Panc1 (cell line): ENCODE measurements around the gene SERPINF2. TPM values are rescaled to one million over a fixed set of nuclear protein-coding genes. Genes with fewer than 3 reads are reported as not detected.

ENCODE experiments used
- ATAC-seq: fragments of 200-7000 bp; cut with Tn5 transposase; 2 replicates; pipeline ENCODE4 v1.9.1; 2020; ENCODE audit warnings: mild to moderate bottlenecking, moderate library complexity
- BruUV-seq: library from RNA; stranded (reverse); fragments of 400-500 nt; replicated peaks from 2 replicates; lab custom pipeline; 2021; lab: Mats Ljungman, UMichigan
- CTCF ChIA-PET: fragments of 300-600 bp; sonication (Branson Sonifier 250); formaldehyde crosslinking; loops from one replicate; lab custom pipeline; 2022; ENCODE audit warnings: antibody characterized with exemption; lab: Charles Lee
- POLR2A ChIA-PET: fragments of 300-600 bp; sonication (Branson Sonifier 250); formaldehyde crosslinking; loops from one replicate; lab custom pipeline; 2022; ENCODE audit warnings: antibody characterized with exemption; lab: Charles Lee
- DNase-seq: peaks from one replicate; pipeline ENCODE4 v3.0.0-alpha.2; 2010; ENCODE audit warnings: low read depth, low spot score
- H3K27ac ChIP-seq: 2 replicates; pipeline ENCODE4 v1.5.1; 2011; ENCODE audit warnings: mild to moderate bottlenecking, low read length, inconsistent platforms
- H3K27me3 ChIP-seq: fragments of 200-500 bp; sonication (Bioruptor generic); 2 replicates; pipeline ENCODE4 v1.6.0; 2014; ENCODE audit warnings: low read length, inconsistent platforms; ENCODE audit not compliant: control insufficient read depth, insufficient read depth
- H3K36me3 ChIP-seq: fragments of 200-500 bp; sonication (Bioruptor generic); 2 replicates; pipeline ENCODE4 v1.5.1; 2014; ENCODE audit warnings: inconsistent platforms, mild to moderate bottlenecking, low read length, moderate library complexity; ENCODE audit not compliant: control insufficient read depth, insufficient read depth
- H3K4me1 ChIP-seq: 2 replicates; pipeline ENCODE4 v1.5.1; 2011; ENCODE audit warnings: inconsistent platforms, mild to moderate bottlenecking, low read length, moderate library complexity; ENCODE audit not compliant: control insufficient read depth, insufficient read depth
- H3K4me3 ChIP-seq, 2 experiments: 2 replicates each; pipeline ENCODE4 v1.5.1; 2011 to 2012; ENCODE audit warnings: low read depth in 2 of 2, low read length in 2 of 2, mild to moderate bottlenecking in 2 of 2, inconsistent platforms in 1 of 2, moderate library complexity in 1 of 2
- H3K9me3 ChIP-seq: fragments of 200-500 bp; sonication (Bioruptor generic); 2 replicates; pipeline ENCODE4 v1.5.1; 2014; ENCODE audit warnings: low read depth, mild to moderate bottlenecking, inconsistent platforms, low read length, moderate library complexity; ENCODE audit not compliant: control insufficient read depth, insufficient read depth
- CTCF ChIP-seq: fragments of 450-650 bp; IDR thresholded peaks from 2 replicates; pipeline ENCODE4 v1.5.1; 2017; ENCODE audit warnings: mild to moderate bottlenecking
- POLR2AphosphoS5 ChIP-seq: IDR thresholded peaks from 2 replicates; pipeline ENCODE4 v1.6.1; 2012; ENCODE audit warnings: mild to moderate bottlenecking, low read depth, low read length, moderate library complexity
- SIN3A ChIP-seq: IDR thresholded peaks from 2 replicates; pipeline ENCODE4 v1.6.1; 2012; ENCODE audit warnings: low read depth, mild to moderate bottlenecking, low read length, moderate library complexity, borderline replicate concordance; ENCODE audit not compliant: insufficient read depth
- TCF7L2 ChIP-seq: IDR thresholded peaks from 2 replicates; pipeline ENCODE4 v1.6.1; 2011; ENCODE audit warnings: mild to moderate bottlenecking, low read depth, low read length, inconsistent platforms
- in situ Hi-C: cut with HindIII; loops from 2 replicates; pipeline ENCODE4 v1.10.0; 2016; ENCODE audit warnings: low sequenced_read_pairs, low pct_unique_long_range_greater_than_20kb
- intact Hi-C: fragments of 100-400 bp; cut with micrococcal nuclease; formaldehyde crosslinking; loops from one replicate; pipeline ENCODE4 v1.10.0; 2022; ENCODE audit not compliant: unreplicated experiment
- total RNA-seq: library from RNA; stranded (reverse); gene quantifications from one replicate; pipeline ENCODE4 v1.2.1, GENCODE V29; 2021; ENCODE audit not compliant: unreplicated experiment
- TF ChIP-seq, protein P1 (sequence below), 2 experiments: IDR thresholded peaks; 2 replicates each; pipeline ENCODE4 v1.6.1; 2011 to 2012; ENCODE audit warnings: low read depth in 2 of 2, control low read depth in 1 of 2, low read length in 1 of 2, mild to moderate bottlenecking in 1 of 2, moderate library complexity in 1 of 2; ENCODE audit not compliant: insufficient read depth in 1 of 2

The SERPINF2 gene
- total RNA-seq, 1 experiment from 2014 or later = 0.77 TPM

DNA sequence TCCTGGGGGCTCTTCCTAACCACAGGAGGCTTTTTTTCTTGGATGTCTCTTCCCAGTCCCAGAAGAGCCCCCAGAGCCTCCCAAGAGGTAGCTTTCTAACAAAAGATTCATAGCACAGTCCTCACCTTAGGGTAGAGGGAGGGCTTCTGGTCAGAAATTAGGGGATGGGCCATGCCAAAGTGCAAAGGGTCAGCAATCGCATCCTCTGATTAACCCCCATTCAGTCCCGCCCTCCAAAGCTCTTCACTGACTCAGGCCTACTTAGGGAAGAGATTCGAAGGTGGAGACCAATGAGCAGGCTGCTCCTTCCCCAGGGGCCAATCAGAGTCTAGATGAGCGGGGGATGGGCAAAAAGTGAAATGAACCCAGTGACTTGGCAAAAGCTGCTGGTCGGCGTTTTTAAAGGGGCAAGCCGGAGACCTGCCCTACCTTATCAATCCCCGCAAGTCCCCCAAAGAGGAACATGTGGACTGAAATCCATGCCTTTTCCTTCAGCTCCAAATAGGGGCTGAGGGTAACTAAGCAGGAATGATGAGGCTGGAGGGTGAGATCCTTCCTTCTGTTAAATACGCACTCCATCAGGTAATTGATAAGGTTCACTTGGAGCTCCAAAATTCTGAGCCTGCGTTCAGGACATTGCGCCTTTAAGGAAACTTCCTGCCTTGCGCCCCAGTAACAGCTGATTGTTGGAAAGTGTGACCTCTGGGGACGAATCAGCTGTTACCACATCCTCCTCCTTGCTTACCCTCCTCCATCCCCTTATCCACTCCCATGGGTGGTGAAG is 25.6 kb upstream of the SERPINF2 start:
- POLR2A ChIA-PET = interaction anchor here (0.6 to 1.1 kb wide), 4 partner anchors 71 to 281 kb away, joined by 3 to 7 read pairs (median 3); partner anchors contain the start of gene SCARF1
- Histone ChIP-seq H3K4me3 (peak overlapping the region; percentile 78 to 79), H3K9me3 (no peaks in the 10 kb centered on the region), H3K36me3 (peaks cover 4% of the 10 kb centered on the region; the same call in 1 of the 2 replicates), H3K27me3 (no peaks in the 10 kb centered on the region), H3K4me1 (peaks cover 36% of the 10 kb centered on the region), H3K27ac (peak overlapping the region; percentile 99)
- CTCF ChIA-PET = interaction anchor here (0.6 to 1.3 kb wide), 2 partner anchors 67 to 578 kb away, joined by 3 to 5 read pairs; no protein-coding TSS in a partner anchor
- intact Hi-C loops = no loop called here
- no TSS peak for BruUV-seq
- peak; percentile 82 for ATAC-seq
- TF ChIP-seq SIN3A (0 out of 2 replicates have a peak, but pooled peaks have one; percentile 36), CTCF (no peak), POLR2AphosphoS5 (peak; percentile 32; the same call in 1 of the 2 replicates), TCF7L2 (peak; percentile 61)
- TF ChIP-seq, protein P1, sequence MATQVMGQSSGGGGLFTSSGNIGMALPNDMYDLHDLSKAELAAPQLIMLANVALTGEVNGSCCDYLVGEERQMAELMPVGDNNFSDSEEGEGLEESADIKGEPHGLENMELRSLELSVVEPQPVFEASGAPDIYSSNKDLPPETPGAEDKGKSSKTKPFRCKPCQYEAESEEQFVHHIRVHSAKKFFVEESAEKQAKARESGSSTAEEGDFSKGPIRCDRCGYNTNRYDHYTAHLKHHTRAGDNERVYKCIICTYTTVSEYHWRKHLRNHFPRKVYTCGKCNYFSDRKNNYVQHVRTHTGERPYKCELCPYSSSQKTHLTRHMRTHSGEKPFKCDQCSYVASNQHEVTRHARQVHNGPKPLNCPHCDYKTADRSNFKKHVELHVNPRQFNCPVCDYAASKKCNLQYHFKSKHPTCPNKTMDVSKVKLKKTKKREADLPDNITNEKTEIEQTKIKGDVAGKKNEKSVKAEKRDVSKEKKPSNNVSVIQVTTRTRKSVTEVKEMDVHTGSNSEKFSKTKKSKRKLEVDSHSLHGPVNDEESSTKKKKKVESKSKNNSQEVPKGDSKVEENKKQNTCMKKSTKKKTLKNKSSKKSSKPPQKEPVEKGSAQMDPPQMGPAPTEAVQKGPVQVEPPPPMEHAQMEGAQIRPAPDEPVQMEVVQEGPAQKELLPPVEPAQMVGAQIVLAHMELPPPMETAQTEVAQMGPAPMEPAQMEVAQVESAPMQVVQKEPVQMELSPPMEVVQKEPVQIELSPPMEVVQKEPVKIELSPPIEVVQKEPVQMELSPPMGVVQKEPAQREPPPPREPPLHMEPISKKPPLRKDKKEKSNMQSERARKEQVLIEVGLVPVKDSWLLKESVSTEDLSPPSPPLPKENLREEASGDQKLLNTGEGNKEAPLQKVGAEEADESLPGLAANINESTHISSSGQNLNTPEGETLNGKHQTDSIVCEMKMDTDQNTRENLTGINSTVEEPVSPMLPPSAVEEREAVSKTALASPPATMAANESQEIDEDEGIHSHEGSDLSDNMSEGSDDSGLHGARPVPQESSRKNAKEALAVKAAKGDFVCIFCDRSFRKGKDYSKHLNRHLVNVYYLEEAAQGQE (IDR thresholded peaks at IDR 0.05; ENCODE audit: insufficient read depth in 1 of 2, low read depth in 2 of 2, low read length in 1 of 2) = no peak
- DNase-seq = peak; percentile 99
- in situ Hi-C loops = no loop called here

- H3K4me1 ChIP-seq = peaks cover 21% of the 10 kb centered on the region
- in situ Hi-C loops = no loop called here
- ATAC-seq = no peak
- TF ChIP-seq SIN3A = no peak
- TF ChIP-seq TCF7L2 = no peak
- TF ChIP-seq, protein P1 (IDR thresholded peaks at IDR 0.05; ENCODE audit: insufficient read depth in 1 of 2, low read depth in 2 of 2, low read length in 1 of 2) = no peak
- no peak for TF ChIP-seq POLR2AphosphoS5
- TF ChIP-seq CTCF = no peak
- ChIA-PET CTCF (interaction anchor here (0.6 kb wide), 1 partner anchor 70 kb away, joined by 6 read pairs; no protein-coding TSS in a partner anchor), POLR2A (interaction anchor here (0.7 kb wide), 1 partner anchor 58 kb away, joined by 4 read pairs; no protein-coding TSS in a partner anchor)
- intact Hi-C loops = no loop called here
- no peaks in the 10 kb centered on the region; the same call in 1 of the 2 replicates for H3K36me3 ChIP-seq
- H3K27me3 ChIP-seq = no peaks in the 10 kb centered on the region
- H3K4me3 ChIP-seq = no peak overlapping the region
- DNase-seq = no peak
- H3K27ac ChIP-seq = peak overlapping the region; percentile 99
- no peaks in the 10 kb centered on the region for H3K9me3 ChIP-seq
- BruUV-seq = no TSS peak
Measured at GRCh38 chr17:1718362-1719165, 24.1 kb upstream of the SERPINF2 start.
